Suprapubic skin (tissue), 3 donors: ENCODE data around the gene IL18BP.

Experiments
- CTCF ChIP-seq, 2 donors: fragments of 200-600 bp in 1 of 2; fragments of 450-650 bp in 1 of 2; sonication (generic) in 1 of 2; IDR thresholded peaks; one replicate each; pipeline ENCODE4 v1.5.1; 2016 to 2019; ENCODE audit warnings: antibody characterized with exemption in 2 of 2, mild to moderate bottlenecking in 1 of 2, moderate library complexity in 1 of 2
- POLR2A ChIP-seq, 2 donors: fragments of 450-650 bp; IDR thresholded peaks; one replicate each; pipeline ENCODE4 v1.6.1; 2017; ENCODE audit warnings: antibody characterized with exemption in 2 of 2, mild to moderate bottlenecking in 2 of 2, moderate library complexity in 2 of 2

- TF ChIP-seq CTCF (IDR thresholded peaks at IDR 0.05), result no peak
- TF ChIP-seq POLR2A (IDR thresholded peaks at IDR 0.05), result no peak
Measured at GRCh38 chr11:71962428-71963038, 36.2 kb upstream of the IL18BP start.
